ENCODE data around the gene NINL. TPM values are rescaled to one million over a fixed set of nuclear protein-coding genes. Genes with fewer than 3 reads are reported as not detected.

Gene NINL
- total RNA-seq, 6 experiments from 2014 or later: 1.9 to 2.8 (median 2.2) TPM

DNA sequence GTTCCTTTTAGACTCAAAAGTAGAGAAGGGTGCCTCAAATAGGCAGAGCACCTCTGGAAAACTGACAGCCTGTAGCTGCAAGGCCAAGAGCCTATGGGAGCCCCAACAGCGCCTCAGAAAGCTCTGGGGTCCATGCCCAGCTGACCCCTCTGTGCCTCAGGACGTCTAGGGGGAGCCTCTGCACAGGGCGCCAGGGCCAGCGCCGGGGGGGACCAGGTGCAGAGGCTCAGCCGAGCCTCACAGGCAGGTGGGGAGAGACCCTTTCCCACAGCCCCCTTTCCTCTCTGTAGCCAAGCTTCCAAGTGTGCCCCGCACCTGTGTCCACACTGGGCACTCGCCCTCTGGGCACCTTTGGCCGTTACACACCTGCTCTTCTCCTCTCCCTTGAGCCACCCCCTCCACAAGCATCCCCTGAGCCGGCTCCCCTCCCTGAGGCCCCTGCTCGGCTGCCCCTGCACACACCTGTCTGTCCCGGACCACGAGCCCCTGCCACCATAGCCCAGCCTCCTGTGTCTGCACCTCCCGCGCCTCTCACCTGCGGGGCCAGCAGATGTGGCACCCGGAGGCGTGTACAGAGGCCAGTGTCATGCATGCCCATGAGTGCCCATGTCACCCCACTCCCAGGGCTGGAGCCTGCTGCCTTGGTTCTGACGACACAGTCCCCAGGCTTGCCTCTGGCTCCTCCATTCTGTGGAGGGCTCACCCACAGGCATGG lies 124.6 kb downstream of the NINL start:
- DNase-seq: no peak
- H3K9me3 Mint-ChIP-seq: no peaks in the 10 kb centered on the region

DNA sequence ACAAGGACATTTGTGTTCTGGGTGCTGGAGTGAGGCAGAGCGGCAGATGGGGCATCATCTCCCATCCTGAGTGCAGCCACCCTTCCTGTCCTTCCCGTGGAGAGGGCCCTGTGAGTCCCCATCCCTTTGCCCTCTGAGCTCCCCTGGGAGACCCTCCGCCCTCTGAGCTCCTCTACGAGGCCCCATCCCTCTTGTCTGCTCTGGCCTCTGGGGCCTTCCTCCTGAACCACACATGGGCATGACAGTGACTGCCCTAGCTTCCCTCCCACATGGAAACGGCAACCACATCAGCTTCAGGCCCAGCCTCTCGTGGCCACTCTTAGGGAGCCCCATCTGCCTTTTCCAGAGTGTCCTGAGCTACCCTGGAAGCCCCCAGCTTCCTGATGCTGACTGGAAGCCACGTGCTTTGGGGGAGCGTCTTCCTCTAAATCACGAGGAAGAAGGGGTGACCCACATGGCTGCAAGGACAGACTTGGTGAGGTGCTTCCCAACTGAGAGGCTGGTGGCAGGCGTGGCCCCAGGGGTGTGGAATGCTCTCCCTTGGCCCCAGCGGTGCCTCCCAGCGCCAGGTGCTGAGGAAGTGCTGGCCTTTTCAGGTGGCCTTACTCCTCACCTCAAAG lies 125.3 kb downstream of the NINL start:
- no peaks in the 10 kb centered on the region for H3K36me3 Mint-ChIP-seq (ENCODE audit: low read depth)

More for the DNA sequence above, 124.6 kb downstream of the NINL start:
- H3K4me1 Mint-ChIP-seq (ENCODE audit: low read depth): no peaks in the 10 kb centered on the region
- H3K27me3 Mint-ChIP-seq (ENCODE audit: insufficient read depth): no peaks in the 10 kb centered on the region
- TF ChIP-seq, protein P1, sequence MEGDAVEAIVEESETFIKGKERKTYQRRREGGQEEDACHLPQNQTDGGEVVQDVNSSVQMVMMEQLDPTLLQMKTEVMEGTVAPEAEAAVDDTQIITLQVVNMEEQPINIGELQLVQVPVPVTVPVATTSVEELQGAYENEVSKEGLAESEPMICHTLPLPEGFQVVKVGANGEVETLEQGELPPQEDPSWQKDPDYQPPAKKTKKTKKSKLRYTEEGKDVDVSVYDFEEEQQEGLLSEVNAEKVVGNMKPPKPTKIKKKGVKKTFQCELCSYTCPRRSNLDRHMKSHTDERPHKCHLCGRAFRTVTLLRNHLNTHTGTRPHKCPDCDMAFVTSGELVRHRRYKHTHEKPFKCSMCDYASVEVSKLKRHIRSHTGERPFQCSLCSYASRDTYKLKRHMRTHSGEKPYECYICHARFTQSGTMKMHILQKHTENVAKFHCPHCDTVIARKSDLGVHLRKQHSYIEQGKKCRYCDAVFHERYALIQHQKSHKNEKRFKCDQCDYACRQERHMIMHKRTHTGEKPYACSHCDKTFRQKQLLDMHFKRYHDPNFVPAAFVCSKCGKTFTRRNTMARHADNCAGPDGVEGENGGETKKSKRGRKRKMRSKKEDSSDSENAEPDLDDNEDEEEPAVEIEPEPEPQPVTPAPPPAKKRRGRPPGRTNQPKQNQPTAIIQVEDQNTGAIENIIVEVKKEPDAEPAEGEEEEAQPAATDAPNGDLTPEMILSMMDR (IDR thresholded peaks at IDR 0.05): no peak
- H3K27ac Mint-ChIP-seq: no peak overlapping the region
- H3K36me3 Mint-ChIP-seq (ENCODE audit: low read depth): no peaks in the 10 kb centered on the region
- H3K4me3 Mint-ChIP-seq: no peak overlapping the region

DNA sequence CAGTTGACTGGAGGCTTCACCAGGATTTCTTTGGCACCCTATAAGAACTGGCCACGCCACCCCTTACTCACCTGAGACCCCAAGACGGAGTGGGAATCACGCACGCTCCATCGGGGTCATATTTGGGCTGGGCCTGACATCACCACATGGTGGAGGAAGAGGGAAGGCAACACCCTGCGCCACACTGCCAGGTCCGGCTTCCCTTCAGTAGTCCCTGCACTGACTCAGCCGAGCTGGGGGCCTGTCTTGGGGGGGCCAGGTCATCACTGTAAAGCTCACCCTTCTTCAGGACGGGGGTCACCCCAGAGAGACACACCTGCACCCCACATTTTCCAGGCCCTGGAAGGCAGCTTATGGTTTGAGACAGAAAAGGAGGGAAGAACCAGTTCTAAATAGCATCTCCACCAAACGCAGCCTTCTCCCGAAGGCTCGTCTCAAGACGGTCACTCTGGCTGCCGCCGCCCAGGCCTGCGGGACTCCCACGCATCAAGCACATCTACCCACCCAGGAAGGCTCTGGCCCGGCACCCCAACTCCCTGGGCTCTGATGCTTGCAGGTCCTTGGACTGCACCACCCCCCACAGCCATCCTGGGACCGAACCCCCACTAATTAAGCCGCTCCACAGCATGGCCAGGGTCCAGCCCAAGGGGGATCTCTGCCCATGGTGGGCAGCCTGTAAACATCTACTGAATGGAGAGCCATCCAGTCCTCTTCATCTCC lies 126.1 kb downstream of the NINL start:
- Mint-ChIP-seq H3K4me1 (ENCODE audit: low read depth) (no peaks in the 10 kb centered on the region), H3K36me3 (ENCODE audit: low read depth) (no peaks in the 10 kb centered on the region)
- TF ChIP-seq, protein P1 (IDR thresholded peaks at IDR 0.05): no peak

More for the DNA sequence above, 125.3 kb downstream of the NINL start:
- H3K27ac Mint-ChIP-seq: no peak overlapping the region
- no peaks in the 10 kb centered on the region for H3K27me3 Mint-ChIP-seq (ENCODE audit: insufficient read depth)
- DNase-seq: no peak
- no peak overlapping the region for H3K4me3 Mint-ChIP-seq
- no peaks in the 10 kb centered on the region for H3K9me3 Mint-ChIP-seq
- TF ChIP-seq, protein P1 (IDR thresholded peaks at IDR 0.05): no peak
- no peaks in the 10 kb centered on the region for H3K4me1 Mint-ChIP-seq (ENCODE audit: low read depth)

DNA sequence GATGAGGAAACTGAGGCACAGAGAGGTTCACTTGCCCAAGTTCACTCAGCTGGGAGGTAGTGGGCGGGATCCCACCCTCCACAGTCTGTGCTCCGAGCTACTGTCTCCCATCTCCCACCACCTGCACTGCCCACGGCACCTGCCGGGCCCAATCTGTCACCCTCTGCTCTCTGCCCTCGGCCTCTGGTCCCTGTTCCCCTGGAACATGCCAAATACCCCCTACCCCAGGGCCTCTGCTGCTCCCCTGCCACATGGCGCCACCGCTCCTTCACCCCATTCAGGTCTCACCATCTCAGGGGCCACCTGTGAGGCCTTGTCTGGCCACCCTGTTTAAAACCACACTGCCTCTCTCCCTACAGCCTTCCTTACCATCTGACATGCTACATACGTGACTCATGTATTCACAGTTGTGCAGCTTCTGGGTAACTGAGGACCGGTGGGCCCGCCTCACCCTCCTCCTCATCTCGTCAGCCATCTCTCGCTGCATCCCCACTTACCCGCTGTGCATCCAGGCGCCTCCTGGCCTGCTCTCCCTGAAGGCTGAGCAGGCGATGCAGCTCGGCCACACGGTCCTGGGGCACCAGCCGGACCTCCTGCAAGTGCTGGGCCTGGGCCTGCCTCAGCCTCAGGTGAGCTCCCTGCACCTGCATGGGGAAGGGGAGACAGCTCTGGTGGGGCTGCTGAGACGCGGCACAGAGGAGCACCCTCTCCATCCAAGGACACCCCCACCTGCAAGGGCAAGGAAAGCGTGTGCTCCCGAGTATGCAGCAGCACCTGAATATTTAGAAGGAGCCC lies 127.2 kb downstream of the NINL start:
- H3K9me3 Mint-ChIP-seq: no peaks in the 10 kb centered on the region
- H3K36me3 Mint-ChIP-seq (ENCODE audit: low read depth): no peaks in the 10 kb centered on the region
- H3K27me3 Mint-ChIP-seq (ENCODE audit: insufficient read depth): no peaks in the 10 kb centered on the region

More for the DNA sequence above, 126.1 kb downstream of the NINL start:
- Mint-ChIP-seq H3K27me3 (ENCODE audit: insufficient read depth) (no peaks in the 10 kb centered on the region), H3K4me3 (no peak overlapping the region), H3K27ac (no peak overlapping the region), H3K9me3 (no peaks in the 10 kb centered on the region)
- no peak for DNase-seq

More for the DNA sequence above, 127.2 kb downstream of the NINL start:
- DNase-seq: no peak
- no peaks in the 10 kb centered on the region for H3K4me1 Mint-ChIP-seq (ENCODE audit: low read depth)
- TF ChIP-seq, protein P1 (IDR thresholded peaks at IDR 0.05): no peak
- no peak overlapping the region for H3K27ac Mint-ChIP-seq
- no peak overlapping the region for H3K4me3 Mint-ChIP-seq
